Measurements from ENCODE around the gene VPS13D.

DNA sequence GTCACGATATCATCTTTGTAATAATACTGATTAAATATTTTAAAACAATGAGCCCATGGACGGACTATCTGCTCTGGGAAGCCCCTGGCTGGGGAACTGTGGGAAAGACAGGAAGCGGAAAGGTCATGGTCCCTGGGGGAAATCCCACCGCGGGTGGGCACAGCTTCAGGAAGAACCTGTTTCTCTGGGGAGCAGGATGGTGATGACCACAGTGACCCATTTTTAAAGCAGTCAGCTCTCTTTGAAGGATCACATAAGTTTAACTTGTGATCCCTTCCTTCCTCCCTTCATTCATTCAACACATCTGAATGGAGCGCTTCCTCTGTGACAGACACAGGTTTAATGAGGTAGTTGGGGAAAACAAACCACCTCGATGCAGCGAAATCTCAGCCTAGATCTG lies 315.2 kb downstream of the VPS13D start:
- TF ChIP-seq EP300 (IDR thresholded peaks at IDR 0.05) = no peak
- TF ChIP-seq, protein P1, sequence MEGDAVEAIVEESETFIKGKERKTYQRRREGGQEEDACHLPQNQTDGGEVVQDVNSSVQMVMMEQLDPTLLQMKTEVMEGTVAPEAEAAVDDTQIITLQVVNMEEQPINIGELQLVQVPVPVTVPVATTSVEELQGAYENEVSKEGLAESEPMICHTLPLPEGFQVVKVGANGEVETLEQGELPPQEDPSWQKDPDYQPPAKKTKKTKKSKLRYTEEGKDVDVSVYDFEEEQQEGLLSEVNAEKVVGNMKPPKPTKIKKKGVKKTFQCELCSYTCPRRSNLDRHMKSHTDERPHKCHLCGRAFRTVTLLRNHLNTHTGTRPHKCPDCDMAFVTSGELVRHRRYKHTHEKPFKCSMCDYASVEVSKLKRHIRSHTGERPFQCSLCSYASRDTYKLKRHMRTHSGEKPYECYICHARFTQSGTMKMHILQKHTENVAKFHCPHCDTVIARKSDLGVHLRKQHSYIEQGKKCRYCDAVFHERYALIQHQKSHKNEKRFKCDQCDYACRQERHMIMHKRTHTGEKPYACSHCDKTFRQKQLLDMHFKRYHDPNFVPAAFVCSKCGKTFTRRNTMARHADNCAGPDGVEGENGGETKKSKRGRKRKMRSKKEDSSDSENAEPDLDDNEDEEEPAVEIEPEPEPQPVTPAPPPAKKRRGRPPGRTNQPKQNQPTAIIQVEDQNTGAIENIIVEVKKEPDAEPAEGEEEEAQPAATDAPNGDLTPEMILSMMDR (IDR thresholded peaks at IDR 0.05) = no peak

Data from ovary (tissue), 3 donors.